Endothelial cell of umbilical vein (primary cell): Measurements from ENCODE around the gene DARS1. TPM values are rescaled to one million over a fixed set of nuclear protein-coding genes. Genes with fewer than 3 reads are reported as not detected.

Experiments
- BruUV-seq: library from RNA; stranded (reverse); fragments of 400-500 nt; replicated peaks from 2 replicates; lab custom pipeline; 2021; lab: Mats Ljungman, UMichigan
- CTCF ChIA-PET: fragments of 300-600, 350-600 bp; sonication (Branson Sonifier 250); formaldehyde crosslinking; loops from one replicate; lab custom pipeline; 2021; ENCODE audit warnings: antibody characterized with exemption, inconsistent platforms; lab: Charles Lee
- POLR2A ChIA-PET: fragments of 300-600, 350-600 bp; sonication (Branson Sonifier 250); formaldehyde crosslinking; loops from one replicate; lab custom pipeline; 2021; ENCODE audit warnings: antibody characterized with exemption, inconsistent platforms; lab: Charles Lee
- DNase-seq: peaks from one replicate; pipeline ENCODE4 v3.0.0-alpha.2; 2011; ENCODE audit warnings: low read depth, low spot score
- FAIRE-seq: peaks from 2 replicates; lab custom pipeline; 2011; peaks lifted over from hg19 to GRCh38; lab: Jason Lieb, UNC
- H2AFZ ChIP-seq: 2 replicates; pipeline ENCODE4 v1.6.0; 2012; ENCODE audit warnings: low read depth, low read length, control low read depth, inconsistent platforms
- H3K27ac ChIP-seq: 2 replicates; pipeline ENCODE4 v1.5.1; 2011; ENCODE audit warnings: low read depth, mild to moderate bottlenecking, control low read depth, low read length, moderate library complexity; ENCODE audit not compliant: insufficient read depth
- H3K27me3 ChIP-seq, 2 experiments: 2 replicates each; pipeline versions ENCODE4 v1.6.0 to v1.6.1; 2011; ENCODE audit warnings: low read length in 2 of 2, mixed read lengths in 1 of 2; ENCODE audit not compliant: control insufficient read depth in 2 of 2, insufficient read depth in 2 of 2
- H3K36me3 ChIP-seq, 2 experiments: 2 replicates in 1 of 2; 3 replicates in 1 of 2; pipeline ENCODE4 v1.5.1; 2011; ENCODE audit warnings: low read length in 2 of 2, mild to moderate bottlenecking in 1 of 2, moderate library complexity in 1 of 2; ENCODE audit not compliant: control insufficient read depth in 2 of 2, insufficient read depth in 2 of 2; ENCODE audit errors: extremely low read depth in 1 of 2
- H3K4me1 ChIP-seq: 3 replicates; pipeline ENCODE4 v1.5.1; 2011; ENCODE audit warnings: mild to moderate bottlenecking, low read length; ENCODE audit not compliant: control insufficient read depth, insufficient read depth; ENCODE audit errors: extremely low read depth
- H3K4me2 ChIP-seq: 2 replicates; pipeline ENCODE4 v1.6.1; 2011; ENCODE audit warnings: low read length, control low read depth, mixed read lengths; ENCODE audit not compliant: insufficient read depth
- H3K4me3 ChIP-seq, 3 experiments: fragments of 200-600 bp in 1 of 3; sonication (generic), shearing (Covaris generic) in 1 of 3; replicated peaks in 1 of 3; 2 replicates each; pipeline ENCODE4 v1.5.1; 2011 to 2016; ENCODE audit warnings: control low read depth in 3 of 3, low read length in 3 of 3, mild to moderate bottlenecking in 2 of 3, inconsistent platforms in 1 of 3, low read depth in 1 of 3, moderate library complexity in 1 of 3; ENCODE audit not compliant: insufficient read depth in 1 of 3
- H3K79me2 ChIP-seq: 2 replicates; pipeline ENCODE4 v1.6.0; 2012; ENCODE audit warnings: low read length, inconsistent platforms; ENCODE audit not compliant: control insufficient read depth, insufficient read depth
- H3K9ac ChIP-seq: replicated peaks from 2 replicates; pipeline ENCODE3; 2011; ENCODE audit warnings: low read length, control low read depth; ENCODE audit not compliant: insufficient read depth; ENCODE audit errors: extremely low read depth
- H3K9me1 ChIP-seq: replicated peaks from 3 replicates; pipeline ENCODE4 v1.6.0; 2011; ENCODE audit warnings: mild to moderate bottlenecking, low read length; ENCODE audit not compliant: control insufficient read depth, insufficient read depth; ENCODE audit errors: extremely low read depth
- H3K9me3 ChIP-seq: replicated peaks from 2 replicates; pipeline ENCODE4 v1.5.1; 2012; ENCODE audit warnings: low read length, inconsistent platforms; ENCODE audit not compliant: control insufficient read depth, insufficient read depth
- H4K20me1 ChIP-seq: replicated peaks from 2 replicates; pipeline ENCODE3; 2011; ENCODE audit warnings: mild to moderate bottlenecking, low read length; ENCODE audit not compliant: control insufficient read depth, insufficient read depth; ENCODE audit errors: extremely low read depth
- EZH2 ChIP-seq: IDR thresholded peaks from 2 replicates; pipeline ENCODE4 v1.6.1; 2012; ENCODE audit warnings: borderline replicate concordance, low read depth, mild to moderate bottlenecking, moderate library complexity, low read length, inconsistent platforms; ENCODE audit not compliant: severe bottlenecking
- FOS ChIP-seq: IDR thresholded peaks from 2 replicates; pipeline ENCODE4 v1.6.1; 2011; ENCODE audit warnings: mild to moderate bottlenecking, low read length, moderate library complexity, borderline replicate concordance; ENCODE audit not compliant: insufficient read depth
- GATA2 ChIP-seq: IDR thresholded peaks from 2 replicates; pipeline ENCODE4 v1.7.0; 2011; ENCODE audit warnings: low read depth, mild to moderate bottlenecking, moderate library complexity, mixed read lengths, low read length; ENCODE audit not compliant: insufficient read length, insufficient read depth
- JUN ChIP-seq: IDR thresholded peaks from 2 replicates; pipeline ENCODE4 v1.6.1; 2011; ENCODE audit warnings: borderline replicate concordance, low read depth; ENCODE audit not compliant: insufficient read length, insufficient read depth
- MAX ChIP-seq: IDR thresholded peaks from 2 replicates; pipeline ENCODE4 v1.6.1; 2011; ENCODE audit not compliant: insufficient read depth, insufficient read length
- MYC ChIP-seq: IDR thresholded peaks from one replicate; pipeline ENCODE4 v1.6.1; 2011; ENCODE audit warnings: mild to moderate bottlenecking, low read depth, low read length
- POLR2A ChIP-seq: IDR thresholded peaks from 2 replicates; pipeline ENCODE4 v1.6.1; 2012; ENCODE audit warnings: low read depth, mild to moderate bottlenecking, control low read depth, low read length
- POLR2AphosphoS5 ChIP-seq: IDR thresholded peaks from 2 replicates; pipeline ENCODE4 v1.6.1; 2012; ENCODE audit warnings: low read depth, mild to moderate bottlenecking, control low read depth, low read length, moderate library complexity; ENCODE audit not compliant: insufficient read depth
- dilution Hi-C: fragments of 300-500 bp; cut with MboI; formaldehyde crosslinking; loops from one replicate; pipeline ENCODE4 v1.15.0; 2019; ENCODE audit warnings: low sequenced_read_pairs; ENCODE audit not compliant: extremely low pct_ligation_motif_present
- intact Hi-C: fragments of 100-400 bp; cut with micrococcal nuclease; formaldehyde crosslinking; loops from one replicate; pipeline ENCODE4 v1.10.0; 2022
- polyA plus RNA-seq, 4 experiments: library from polyadenylated mRNA; depleted of rRNA in 3 of 4; stranded (reverse) in 3 of 4; unstranded in 1 of 4; fragments of >200 nt; gene quantifications; 2 replicates each; pipeline versions ENCODE4 v1.2.1 to v1.2.3, GENCODE V29; 2011 to 2012; ENCODE audit warnings: missing spikeins in 1 of 4
- total RNA-seq: library from RNA; stranded (reverse); gene quantifications from 2 replicates; pipeline ENCODE4 v1.2.3, GENCODE V29; 2021
- TF ChIP-seq, protein P1 (sequence below), 2 donors: IDR thresholded peaks; 1 replicate in 1 of 2; 2 replicates in 1 of 2; pipeline ENCODE4 v1.5.1; 2011; ENCODE audit warnings: low read length in 2 of 2, mild to moderate bottlenecking in 2 of 2, moderate library complexity in 2 of 2, control low read depth in 1 of 2, inconsistent platforms in 1 of 2, low read depth in 1 of 2; ENCODE audit not compliant: insufficient read depth in 1 of 2; ENCODE audit errors: extremely low read depth in 1 of 2

DARS1 gene
- total and polyA plus RNA-seq, 2 donors (not counting 3 experiments of a cell fraction or from before 2014, with no cell fraction given): 20.9 to 41.5 TPM

DNA sequence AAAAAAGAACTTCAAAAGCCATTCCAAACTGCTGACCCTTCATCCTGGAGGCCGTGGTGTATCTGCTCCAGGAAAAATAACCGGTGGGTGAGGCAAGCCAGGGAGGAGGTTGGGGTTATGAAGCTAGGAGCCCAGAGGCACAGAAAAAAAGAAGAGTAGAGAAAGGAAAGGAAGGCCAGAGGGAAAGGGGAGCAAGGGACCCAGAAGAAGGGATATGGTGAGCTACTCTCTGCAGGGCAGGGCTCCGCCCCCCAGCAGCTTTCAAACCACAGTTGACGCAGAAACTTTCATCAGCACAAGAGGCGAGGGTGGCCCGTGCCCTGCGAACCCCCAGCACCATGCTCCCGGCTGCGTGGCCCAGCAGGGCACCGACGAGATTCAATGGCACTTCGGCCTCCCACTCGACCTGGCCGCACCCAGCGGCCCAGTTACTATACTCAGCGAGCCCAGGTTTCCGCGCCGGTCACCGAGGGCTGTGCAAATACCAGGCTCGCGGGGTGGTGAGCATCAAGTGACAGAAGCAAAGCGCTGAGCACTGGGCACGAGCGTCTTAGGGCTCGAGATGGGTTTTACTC lies 109.8 kb downstream of the DARS1 start:
- CTCF ChIA-PET: interaction anchor here (0.8 to 1.9 kb wide), 8 partner anchors 9 to 887 kb away, joined by 3 to 8 read pairs (median 4); no protein-coding TSS in a partner anchor
- H3K27ac ChIP-seq: peak overlapping the region; percentile 58

More for the DNA sequence above, 109.8 kb downstream of the DARS1 start:
- DNase-seq: peak; percentile 54
- peak overlapping the region; percentile 97 for H2AFZ ChIP-seq
- BruUV-seq: no TSS peak
- POLR2A ChIA-PET: no interaction called here
- no peak for TF ChIP-seq MYC
- TF ChIP-seq EZH2: no peak
- TF ChIP-seq POLR2A: no peak
- no peak for TF ChIP-seq GATA2
- no peak for TF ChIP-seq MAX
- TF ChIP-seq FOS: no peak
- TF ChIP-seq POLR2AphosphoS5: no peak
- TF ChIP-seq, protein P1, sequence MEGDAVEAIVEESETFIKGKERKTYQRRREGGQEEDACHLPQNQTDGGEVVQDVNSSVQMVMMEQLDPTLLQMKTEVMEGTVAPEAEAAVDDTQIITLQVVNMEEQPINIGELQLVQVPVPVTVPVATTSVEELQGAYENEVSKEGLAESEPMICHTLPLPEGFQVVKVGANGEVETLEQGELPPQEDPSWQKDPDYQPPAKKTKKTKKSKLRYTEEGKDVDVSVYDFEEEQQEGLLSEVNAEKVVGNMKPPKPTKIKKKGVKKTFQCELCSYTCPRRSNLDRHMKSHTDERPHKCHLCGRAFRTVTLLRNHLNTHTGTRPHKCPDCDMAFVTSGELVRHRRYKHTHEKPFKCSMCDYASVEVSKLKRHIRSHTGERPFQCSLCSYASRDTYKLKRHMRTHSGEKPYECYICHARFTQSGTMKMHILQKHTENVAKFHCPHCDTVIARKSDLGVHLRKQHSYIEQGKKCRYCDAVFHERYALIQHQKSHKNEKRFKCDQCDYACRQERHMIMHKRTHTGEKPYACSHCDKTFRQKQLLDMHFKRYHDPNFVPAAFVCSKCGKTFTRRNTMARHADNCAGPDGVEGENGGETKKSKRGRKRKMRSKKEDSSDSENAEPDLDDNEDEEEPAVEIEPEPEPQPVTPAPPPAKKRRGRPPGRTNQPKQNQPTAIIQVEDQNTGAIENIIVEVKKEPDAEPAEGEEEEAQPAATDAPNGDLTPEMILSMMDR (IDR thresholded peaks at IDR 0.05; ENCODE audit: extremely low read depth in 1 of 2, insufficient read depth in 1 of 2, low read depth in 1 of 2, low read length in 2 of 2): no peak
- TF ChIP-seq JUN: no peak
- H3K27me3 ChIP-seq: no peaks in the 10 kb centered on the region
- intact Hi-C loops (loop anchor here (2.0 to 5.0 kb wide), 4 partner anchors 15 to 343 kb away; partner anchors contain the start of genes R3HDM1, UBXN4 and ZRANB3), dilution Hi-C loops (no loop called here)
- H3K4me3 ChIP-seq: peak overlapping the region; percentile 75 to 83 (median 76)
- peaks cover 30% of the 10 kb centered on the region for H3K79me2 ChIP-seq
- H4K20me1 ChIP-seq: no peaks in the 10 kb centered on the region
- H3K9me3 ChIP-seq: no peaks in the 10 kb centered on the region
- H3K4me1 ChIP-seq: peaks cover 5% of the 10 kb centered on the region
- H3K9ac ChIP-seq: peak overlapping the region; percentile 83
- H3K9me1 ChIP-seq: no peaks in the 10 kb centered on the region
- peaks cover 0 to 4% of the 10 kb centered on the region in 2 experiments for H3K36me3 ChIP-seq
- FAIRE-seq: peak; percentile 24
- peak overlapping the region; percentile 85 for H3K4me2 ChIP-seq
